Measurements from ENCODE around the gene ELP1.
A peak's percentile ranks its signal among the peaks of the same experiment; 100 is the strongest.

The ELP1 gene

DNA sequence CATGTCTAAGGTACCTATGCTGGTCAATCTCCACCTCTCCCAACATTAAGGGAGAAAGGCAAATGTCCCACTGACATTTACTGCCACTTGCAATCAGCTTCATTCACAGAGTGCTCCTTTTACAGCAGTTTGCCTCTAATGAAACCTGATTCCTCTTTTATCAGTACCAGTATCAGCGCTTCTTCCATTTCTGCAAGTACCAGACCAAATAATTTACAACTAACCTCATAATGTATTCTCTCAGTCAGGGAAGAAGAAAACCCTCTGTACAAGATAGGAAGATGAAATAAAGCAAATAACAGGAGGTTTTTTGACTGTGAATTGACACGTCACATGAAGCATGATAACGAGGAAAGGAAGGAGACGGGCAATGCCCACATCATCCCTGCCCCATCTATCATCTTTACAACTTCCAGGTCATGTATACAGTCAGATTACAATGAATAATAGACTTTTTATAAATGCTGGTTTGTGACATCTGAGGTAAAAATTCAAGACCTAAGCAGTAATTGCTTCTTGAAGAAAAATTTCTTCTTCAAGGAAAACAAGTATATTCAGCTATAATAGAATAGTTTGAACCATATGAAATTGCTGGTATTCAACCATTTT is 22.2 kb upstream of the ELP1 start:
- Histone ChIP-seq H4K8ac (ENCODE audit: low read length) (no peak overlapping the region), H3K9me3 (ENCODE audit: control insufficient read depth, low read length) (no peaks in the 10 kb centered on the region), H2BK15ac (ENCODE audit: low read depth, poor library complexity, severe bottlenecking) (no peak overlapping the region), H3K23ac (ENCODE audit: low read length in 2 of 2) (no peak overlapping the region), H3K14ac (ENCODE audit: low read length in 2 of 2) (no peak overlapping the region), H3K4me2 (ENCODE audit: low read length, poor library complexity, severe bottlenecking) (no peak overlapping the region), H2BK12ac (ENCODE audit: low read length in 2 of 2) (no peak overlapping the region), H3K79me1 (replicated peaks; ENCODE audit: low read length, poor library complexity, severe bottlenecking) (peaks cover 9% of the 10 kb centered on the region), H3K4ac (ENCODE audit: low read depth in 1 of 2, low read length in 2 of 2) (no peak overlapping the region), H3K4me3 (ENCODE audit: insufficient read depth in 1 of 2, low read depth in 1 of 2, low read length in 2 of 2) (no peak overlapping the region), H4K91ac (ENCODE audit: low read length) (no peak overlapping the region), H3K27ac (ENCODE audit: low read length, poor library complexity, severe bottlenecking) (no peak overlapping the region), H3K9ac (ENCODE audit: low read length) (no peak overlapping the region), H2AFZ (ENCODE audit: low read depth, low read length) (no peak overlapping the region), H2AK5ac (ENCODE audit: low read length, severe bottlenecking) (no peak overlapping the region), H2BK5ac (ENCODE audit: low read depth, low read length, poor library complexity, severe bottlenecking) (no peak overlapping the region), H3K36me3 (ENCODE audit: control insufficient read depth in 1 of 2, insufficient read depth in 2 of 2, low read depth in 1 of 2, low read length in 2 of 2) (peaks cover 0 to 36% of the 10 kb centered on the region in 2 experiments), H2BK120ac (ENCODE audit: low read depth, low read length) (no peak overlapping the region), H3K4me1 (ENCODE audit: control insufficient read depth, insufficient read depth, low read depth, low read length) (no peaks in the 10 kb centered on the region), H3K27me3 (ENCODE audit: control insufficient read depth in 1 of 2, insufficient read depth in 1 of 2, low read length in 2 of 2) (no peaks in the 10 kb centered on the region), H3K18ac (ENCODE audit: low read depth in 1 of 2, low read length in 2 of 2) (no peak overlapping the region)
- no peak for DNase-seq
- 67% methylated on average over 1 of the region's 4 CpGs for WGBS

- no peak overlapping the region for H3K14ac ChIP-seq (ENCODE audit: low read length in 2 of 2)
- peaks cover 11% of the 10 kb centered on the region for H3K79me1 ChIP-seq (replicated peaks; ENCODE audit: low read length, poor library complexity, severe bottlenecking)
- no peak overlapping the region for H2BK120ac ChIP-seq (ENCODE audit: low read depth, low read length)
- no peak overlapping the region for H2AFZ ChIP-seq (ENCODE audit: low read depth, low read length)
- H2BK15ac ChIP-seq (ENCODE audit: low read depth, poor library complexity, severe bottlenecking), result no peak overlapping the region
- no peak overlapping the region for H3K18ac ChIP-seq (ENCODE audit: low read depth in 1 of 2, low read length in 2 of 2)
- H2BK5ac ChIP-seq (ENCODE audit: low read depth, low read length, poor library complexity, severe bottlenecking), result no peak overlapping the region
- no peaks in the 10 kb centered on the region for H3K9me3 ChIP-seq (ENCODE audit: control insufficient read depth, low read length)
- H2BK12ac ChIP-seq (ENCODE audit: low read length in 2 of 2), result no peak overlapping the region
- peak; percentile 66 for DNase-seq
- H3K4me3 ChIP-seq (ENCODE audit: insufficient read depth in 1 of 2, low read depth in 1 of 2, low read length in 2 of 2), result no peak overlapping the region
- no peaks in the 10 kb centered on the region for H3K27me3 ChIP-seq (ENCODE audit: control insufficient read depth in 1 of 2, insufficient read depth in 1 of 2, low read length in 2 of 2)
- H4K91ac ChIP-seq (ENCODE audit: low read length), result no peak overlapping the region
- no peak overlapping the region for H3K4me2 ChIP-seq (ENCODE audit: low read length, poor library complexity, severe bottlenecking)
- H3K4me1 ChIP-seq (ENCODE audit: control insufficient read depth, insufficient read depth, low read depth, low read length), result no peaks in the 10 kb centered on the region
- no peak overlapping the region for H2AK5ac ChIP-seq (ENCODE audit: low read length, severe bottlenecking)
- no peak overlapping the region for H4K8ac ChIP-seq (ENCODE audit: low read length)
- no peak overlapping the region for H3K4ac ChIP-seq (ENCODE audit: low read depth in 1 of 2, low read length in 2 of 2)
- H3K36me3 ChIP-seq (ENCODE audit: control insufficient read depth in 1 of 2, insufficient read depth in 2 of 2, low read depth in 1 of 2, low read length in 2 of 2), result peaks cover 0 to 28% of the 10 kb centered on the region in 2 experiments
- no CpG with 5 or more reads among the region's 3 CpGs for WGBS
- H3K23ac ChIP-seq (ENCODE audit: low read length in 2 of 2), result no peak overlapping the region
- H3K27ac ChIP-seq (ENCODE audit: low read length, poor library complexity, severe bottlenecking), result no peak overlapping the region
- peak overlapping the region; percentile 71 for H3K9ac ChIP-seq (ENCODE audit: low read length)
Measured at GRCh38 chr9:108953983-108954574, 20.2 kb upstream of the ELP1 start.

GRCh38 chr9:108951578-108951977 is 17.7 kb upstream of the ELP1 start:
- Histone ChIP-seq H3K18ac (ENCODE audit: low read depth in 1 of 2, low read length in 2 of 2) (no peak overlapping the region), H2AFZ (ENCODE audit: low read depth, low read length) (no peak overlapping the region), H4K8ac (ENCODE audit: low read length) (no peak overlapping the region), H2BK15ac (ENCODE audit: low read depth, poor library complexity, severe bottlenecking) (no peak overlapping the region), H3K9ac (ENCODE audit: low read length) (no peak overlapping the region), H3K4ac (ENCODE audit: low read depth in 1 of 2, low read length in 2 of 2) (no peak overlapping the region), H2AK5ac (ENCODE audit: low read length, severe bottlenecking) (no peak overlapping the region), H3K9me3 (ENCODE audit: control insufficient read depth, low read length) (no peaks in the 10 kb centered on the region), H3K27me3 (ENCODE audit: control insufficient read depth in 1 of 2, insufficient read depth in 1 of 2, low read length in 2 of 2) (no peaks in the 10 kb centered on the region), H3K27ac (ENCODE audit: low read length, poor library complexity, severe bottlenecking) (no peak overlapping the region), H3K23ac (ENCODE audit: low read length in 2 of 2) (no peak overlapping the region), H3K4me3 (ENCODE audit: insufficient read depth in 1 of 2, low read depth in 1 of 2, low read length in 2 of 2) (no peak overlapping the region), H4K91ac (ENCODE audit: low read length) (no peak overlapping the region), H3K4me2 (ENCODE audit: low read length, poor library complexity, severe bottlenecking) (no peak overlapping the region), H3K79me1 (replicated peaks; ENCODE audit: low read length, poor library complexity, severe bottlenecking) (peaks cover 5% of the 10 kb centered on the region), H3K14ac (ENCODE audit: low read length in 2 of 2) (no peak overlapping the region), H2BK120ac (ENCODE audit: low read depth, low read length) (no peak overlapping the region), H3K4me1 (ENCODE audit: control insufficient read depth, insufficient read depth, low read depth, low read length) (no peaks in the 10 kb centered on the region), H2BK5ac (ENCODE audit: low read depth, low read length, poor library complexity, severe bottlenecking) (no peak overlapping the region), H2BK12ac (ENCODE audit: low read length in 2 of 2) (no peak overlapping the region), H3K36me3 (ENCODE audit: control insufficient read depth in 1 of 2, insufficient read depth in 2 of 2, low read depth in 1 of 2, low read length in 2 of 2) (peaks cover 0 to 48% of the 10 kb centered on the region in 2 experiments)
- 100% methylated on average over 1 of the region's 2 CpGs for WGBS
- DNase-seq, result no peak

DNA sequence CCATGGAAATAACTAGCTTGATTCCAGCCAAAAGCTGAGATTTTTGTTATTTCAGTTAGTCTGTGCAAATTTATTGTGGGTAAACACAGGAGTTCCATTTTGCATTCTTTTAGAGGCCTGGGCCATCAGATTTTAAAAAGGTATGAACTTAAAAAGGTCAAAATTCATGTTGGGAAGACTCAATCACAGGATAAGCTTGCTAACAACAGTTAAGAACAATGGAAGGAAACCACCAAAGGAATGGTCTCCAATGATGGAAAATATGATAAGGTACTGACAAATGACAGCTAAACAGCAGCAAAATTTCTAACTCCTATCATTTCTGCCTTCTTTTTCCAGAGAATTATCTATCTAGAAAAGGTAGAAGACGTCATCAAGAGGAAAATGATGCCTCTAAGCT is 16.2 kb upstream of the ELP1 start:
- no peak overlapping the region for H3K18ac ChIP-seq (ENCODE audit: low read depth in 1 of 2, low read length in 2 of 2)

More for the DNA sequence above, 16.2 kb upstream of the ELP1 start:
- Histone ChIP-seq H2BK15ac (ENCODE audit: low read depth, poor library complexity, severe bottlenecking) (no peak overlapping the region), H3K27ac (ENCODE audit: low read length, poor library complexity, severe bottlenecking) (no peak overlapping the region), H4K91ac (ENCODE audit: low read length) (no peak overlapping the region), H2BK120ac (ENCODE audit: low read depth, low read length) (no peak overlapping the region), H3K4me1 (ENCODE audit: control insufficient read depth, insufficient read depth, low read depth, low read length) (no peaks in the 10 kb centered on the region), H2AFZ (ENCODE audit: low read depth, low read length) (no peak overlapping the region), H3K9me3 (ENCODE audit: control insufficient read depth, low read length) (no peaks in the 10 kb centered on the region), H3K27me3 (ENCODE audit: control insufficient read depth in 1 of 2, insufficient read depth in 1 of 2, low read length in 2 of 2) (no peaks in the 10 kb centered on the region), H3K23ac (ENCODE audit: low read length in 2 of 2) (no peak overlapping the region), H3K4me3 (ENCODE audit: insufficient read depth in 1 of 2, low read depth in 1 of 2, low read length in 2 of 2) (no peak overlapping the region), H2AK5ac (ENCODE audit: low read length, severe bottlenecking) (no peak overlapping the region), H2BK12ac (ENCODE audit: low read length in 2 of 2) (no peak overlapping the region), H2BK5ac (ENCODE audit: low read depth, low read length, poor library complexity, severe bottlenecking) (no peak overlapping the region), H3K79me1 (replicated peaks; ENCODE audit: low read length, poor library complexity, severe bottlenecking) (peaks cover 7% of the 10 kb centered on the region), H3K4me2 (ENCODE audit: low read length, poor library complexity, severe bottlenecking) (no peak overlapping the region), H4K8ac (ENCODE audit: low read length) (no peak overlapping the region), H3K36me3 (ENCODE audit: control insufficient read depth in 1 of 2, insufficient read depth in 2 of 2, low read depth in 1 of 2, low read length in 2 of 2) (peaks cover 0 to 54% of the 10 kb centered on the region in 2 experiments), H3K4ac (ENCODE audit: low read depth in 1 of 2, low read length in 2 of 2) (no peak overlapping the region), H3K9ac (ENCODE audit: low read length) (no peak overlapping the region), H3K14ac (ENCODE audit: low read length in 2 of 2) (no peak overlapping the region)
- no peak for DNase-seq
- WGBS, result 88% methylated on average over 1 of the region's 1 CpG
